ENCODE measurements around the gene GGTA1. TPM values are rescaled to one million over a fixed set of nuclear protein-coding genes. Genes with fewer than 3 reads are reported as not detected.

Gene GGTA1
- total RNA-seq, 1 experiment from 2014 or later: not detected

DNA sequence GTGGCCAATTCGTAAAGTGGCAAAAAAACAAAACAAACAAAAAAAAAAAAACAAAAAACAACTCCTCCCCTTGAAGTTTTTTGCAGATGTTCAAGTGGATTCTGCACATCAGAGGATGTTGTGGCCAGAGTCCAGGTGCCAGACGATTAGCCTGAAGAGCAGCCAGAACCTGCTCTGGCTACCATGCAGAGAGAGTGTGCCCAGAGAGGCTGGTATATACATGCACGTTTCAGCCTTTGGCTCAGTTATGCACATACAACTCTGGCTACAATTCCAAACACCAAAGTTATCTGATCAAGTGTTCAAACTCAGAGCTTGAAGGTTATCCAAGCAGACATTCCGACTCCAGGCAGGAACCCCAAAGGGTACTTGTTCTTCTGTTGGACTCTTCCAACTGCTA, 34.7 kb downstream of the GGTA1 start (continued):
- TF ChIP-seq, protein P1, sequence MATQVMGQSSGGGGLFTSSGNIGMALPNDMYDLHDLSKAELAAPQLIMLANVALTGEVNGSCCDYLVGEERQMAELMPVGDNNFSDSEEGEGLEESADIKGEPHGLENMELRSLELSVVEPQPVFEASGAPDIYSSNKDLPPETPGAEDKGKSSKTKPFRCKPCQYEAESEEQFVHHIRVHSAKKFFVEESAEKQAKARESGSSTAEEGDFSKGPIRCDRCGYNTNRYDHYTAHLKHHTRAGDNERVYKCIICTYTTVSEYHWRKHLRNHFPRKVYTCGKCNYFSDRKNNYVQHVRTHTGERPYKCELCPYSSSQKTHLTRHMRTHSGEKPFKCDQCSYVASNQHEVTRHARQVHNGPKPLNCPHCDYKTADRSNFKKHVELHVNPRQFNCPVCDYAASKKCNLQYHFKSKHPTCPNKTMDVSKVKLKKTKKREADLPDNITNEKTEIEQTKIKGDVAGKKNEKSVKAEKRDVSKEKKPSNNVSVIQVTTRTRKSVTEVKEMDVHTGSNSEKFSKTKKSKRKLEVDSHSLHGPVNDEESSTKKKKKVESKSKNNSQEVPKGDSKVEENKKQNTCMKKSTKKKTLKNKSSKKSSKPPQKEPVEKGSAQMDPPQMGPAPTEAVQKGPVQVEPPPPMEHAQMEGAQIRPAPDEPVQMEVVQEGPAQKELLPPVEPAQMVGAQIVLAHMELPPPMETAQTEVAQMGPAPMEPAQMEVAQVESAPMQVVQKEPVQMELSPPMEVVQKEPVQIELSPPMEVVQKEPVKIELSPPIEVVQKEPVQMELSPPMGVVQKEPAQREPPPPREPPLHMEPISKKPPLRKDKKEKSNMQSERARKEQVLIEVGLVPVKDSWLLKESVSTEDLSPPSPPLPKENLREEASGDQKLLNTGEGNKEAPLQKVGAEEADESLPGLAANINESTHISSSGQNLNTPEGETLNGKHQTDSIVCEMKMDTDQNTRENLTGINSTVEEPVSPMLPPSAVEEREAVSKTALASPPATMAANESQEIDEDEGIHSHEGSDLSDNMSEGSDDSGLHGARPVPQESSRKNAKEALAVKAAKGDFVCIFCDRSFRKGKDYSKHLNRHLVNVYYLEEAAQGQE (IDR thresholded peaks at IDR 0.05; ENCODE audit: low read depth): no peak
- TF ChIP-seq CEBPB (IDR thresholded peaks at IDR 0.05; ENCODE audit: low read depth) (no peak), YY1 (IDR thresholded peaks at IDR 0.05; ENCODE audit: extremely low read depth, insufficient replicate concordance, low read depth, low read length) (no peak), EZH2 (IDR thresholded peaks at IDR 0.05) (no peak)

DNA sequence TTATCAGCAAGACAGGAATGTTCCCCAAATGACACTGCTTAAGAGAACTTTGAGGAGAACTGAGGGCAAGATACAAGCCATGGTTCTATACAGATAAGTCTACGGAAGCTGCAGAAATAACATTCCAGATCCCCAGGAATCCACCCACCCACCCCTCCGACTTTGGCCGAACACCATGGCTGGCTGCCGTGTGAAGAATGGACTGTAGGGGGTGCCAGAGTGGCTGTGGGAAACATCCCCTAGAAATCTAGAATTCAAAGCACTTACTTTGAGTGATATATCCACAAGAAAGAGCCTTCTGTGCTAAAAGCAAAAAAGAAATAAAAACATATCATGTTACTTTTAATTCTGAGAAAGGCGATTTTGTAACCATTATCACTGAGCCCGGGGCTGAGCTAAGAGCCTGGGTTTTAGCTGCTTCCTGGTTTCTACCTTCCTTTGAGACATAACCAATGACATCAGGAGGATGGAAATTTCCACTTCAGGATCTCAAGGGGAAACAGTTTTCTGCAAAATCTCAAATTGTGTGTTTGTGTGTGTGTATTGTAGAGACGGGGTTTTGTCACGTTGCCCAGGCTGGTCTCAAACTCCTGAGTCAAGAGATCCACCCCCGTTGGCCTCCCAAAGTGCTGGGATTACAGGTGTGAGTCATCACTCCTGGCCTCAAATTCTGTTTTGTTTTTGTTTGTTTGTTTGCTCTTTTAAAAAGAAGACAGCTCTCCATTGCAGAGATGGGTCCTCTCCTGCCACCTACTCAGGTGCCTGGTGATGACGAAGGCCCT, 36.4 kb downstream of the GGTA1 start:
- Histone ChIP-seq H3K9me3 (ENCODE audit: control insufficient read depth in 1 of 2, insufficient read depth in 1 of 2, low read depth in 1 of 2, low read length in 2 of 2) (no peaks in the 10 kb centered on the region), H3K9ac (ENCODE audit: low read length) (no peak overlapping the region), H3K27ac (ENCODE audit: low read depth, low read length) (no peak overlapping the region), H4K20me1 (ENCODE audit: insufficient read depth) (no peaks in the 10 kb centered on the region), H3K36me3 (ENCODE audit: control insufficient read depth in 1 of 2, insufficient read depth in 2 of 2, low read length in 2 of 2) (no peaks in the 10 kb centered on the region), H3K27me3 (ENCODE audit: insufficient read depth, low read length) (peaks cover 7% of the 10 kb centered on the region; the same call in 1 of the 2 replicates), H3K4me3 (replicated peaks in 1 of 2; ENCODE audit: low read depth in 1 of 2, low read length in 2 of 2) (0 out of 4 replicates have a peak overlapping the region, but pooled peaks of 1 of the 2 experiments have one; percentile 0), H3K4me2 (ENCODE audit: low read length) (peak overlapping the region; percentile 39), H3K79me2 (ENCODE audit: insufficient read depth, low read length) (no peaks in the 10 kb centered on the region), H3K9me2 (ENCODE audit: insufficient read depth) (no peaks in the 10 kb centered on the region), H2AFZ (ENCODE audit: low read depth, low read length, poor library complexity, severe bottlenecking) (peak overlapping the region; percentile 97), H3K4me1 (ENCODE audit: control insufficient read depth in 1 of 2, insufficient read depth in 2 of 2, low read length in 2 of 2) (peaks cover 6 to 11% of the 10 kb centered on the region in 2 experiments; a peak in 3 of 4 replicates)
- TF ChIP-seq RAD21 (IDR thresholded peaks at IDR 0.05; ENCODE audit: low read depth) (peak; percentile 62), CEBPB (IDR thresholded peaks at IDR 0.05; ENCODE audit: low read depth) (no peak), EGR1 (IDR thresholded peaks at IDR 0.05; ENCODE audit: low read depth) (peak; percentile 24; the same call in 1 of the 2 replicates), POLR2A (IDR thresholded peaks at IDR 0.05; ENCODE audit: borderline replicate concordance, extremely low read depth, insufficient read depth, insufficient read length) (no peak), JUND (IDR thresholded peaks at IDR 0.05) (peak; percentile 17; the same call in 1 of the 2 replicates), SP1 (IDR thresholded peaks at IDR 0.05; ENCODE audit: low read depth) (peak; percentile 25; the same call in 1 of the 2 replicates)
- TF ChIP-seq, protein P2, sequence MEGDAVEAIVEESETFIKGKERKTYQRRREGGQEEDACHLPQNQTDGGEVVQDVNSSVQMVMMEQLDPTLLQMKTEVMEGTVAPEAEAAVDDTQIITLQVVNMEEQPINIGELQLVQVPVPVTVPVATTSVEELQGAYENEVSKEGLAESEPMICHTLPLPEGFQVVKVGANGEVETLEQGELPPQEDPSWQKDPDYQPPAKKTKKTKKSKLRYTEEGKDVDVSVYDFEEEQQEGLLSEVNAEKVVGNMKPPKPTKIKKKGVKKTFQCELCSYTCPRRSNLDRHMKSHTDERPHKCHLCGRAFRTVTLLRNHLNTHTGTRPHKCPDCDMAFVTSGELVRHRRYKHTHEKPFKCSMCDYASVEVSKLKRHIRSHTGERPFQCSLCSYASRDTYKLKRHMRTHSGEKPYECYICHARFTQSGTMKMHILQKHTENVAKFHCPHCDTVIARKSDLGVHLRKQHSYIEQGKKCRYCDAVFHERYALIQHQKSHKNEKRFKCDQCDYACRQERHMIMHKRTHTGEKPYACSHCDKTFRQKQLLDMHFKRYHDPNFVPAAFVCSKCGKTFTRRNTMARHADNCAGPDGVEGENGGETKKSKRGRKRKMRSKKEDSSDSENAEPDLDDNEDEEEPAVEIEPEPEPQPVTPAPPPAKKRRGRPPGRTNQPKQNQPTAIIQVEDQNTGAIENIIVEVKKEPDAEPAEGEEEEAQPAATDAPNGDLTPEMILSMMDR (IDR thresholded peaks at IDR 0.05 in 2 of 3, conservative IDR thresholded peaks at IDR 0.05 in 1 of 3; ENCODE audit: borderline replicate concordance in 1 of 3, insufficient read depth in 1 of 3, low read depth in 2 of 3, low read length in 2 of 3): peak; percentile 63 to 90 (median 88); a peak in 5 of 6 replicates
- POLR2A ChIA-PET: interaction anchor here (1.2 kb wide), 1 partner anchor 528 kb away, joined by 3 read pairs; no protein-coding TSS in a partner anchor
- CTCF ChIA-PET: interaction anchor here (0.7 to 1.6 kb wide), 14 partner anchors 9 to 87 kb away, joined by 3 to 9 read pairs (median 4); partner anchors contain the start of gene GGTA1
- RAD21 ChIA-PET (ENCODE audit: low non-redundant PET in 1 of 2, low total read pairs in 2 of 2, uncharacterized antibody in 2 of 2, unreplicated experiment in 2 of 2): no interaction called here
- peak; percentile 93 for ATAC-seq
- peak; percentile 6 for DNase-seq (ENCODE audit: low read depth, low spot score)
- BruUV-seq (replicated peaks): no TSS peak
- intact Hi-C loops (cut with micrococcal nuclease): loop anchor here (2.0 kb wide), 1 partner anchor 36 kb away; the partner anchor contains the start of gene GGTA1

Measured in HCT116 (cell line).